NCI-H146 treated with DMSO at 0.1 percent for 48 hours (cell line): Measurements from ENCODE around the gene HDAC9.

Experiments
- DNase-seq: peaks from one replicate; lab custom pipeline; 2025; ENCODE audit not compliant: unreplicated experiment; lab: John Stamatoyannopoulos, UW

The HDAC9 gene

GRCh38 chr7:18653381-18654155 is 158.0 kb downstream of the HDAC9 start:
- no peak for DNase-seq

- no peak for DNase-seq
Observed at GRCh38 chr7:18654709-18655108, 159.2 kb downstream of the HDAC9 start.

GRCh38 chr7:18655506-18655905 is 160.0 kb downstream of the HDAC9 start:
- DNase-seq: no peak

GRCh38 chr7:18655912-18656311 is 160.4 kb downstream of the HDAC9 start:
- DNase-seq: no peak

GRCh38 chr7:18656362-18656761 is 160.8 kb downstream of the HDAC9 start:
- DNase-seq: no peak

GRCh38 chr7:18659746-18660145 is 164.2 kb downstream of the HDAC9 start:
- DNase-seq: no peak

GRCh38 chr7:18663321-18663720 is 167.8 kb downstream of the HDAC9 start:
- DNase-seq: no peak

- peak; percentile 25 for DNase-seq
Observed at GRCh38 chr7:18666107-18666728, 170.7 kb downstream of the HDAC9 start.

- DNase-seq: no peak
Observed at GRCh38 chr7:18667466-18667865, 171.9 kb downstream of the HDAC9 start.

- no peak for DNase-seq
Observed at GRCh38 chr7:18671176-18671575, 175.6 kb downstream of the HDAC9 start.

GRCh38 chr7:18675579-18675978 is 180.0 kb downstream of the HDAC9 start:
- no peak for DNase-seq

GRCh38 chr7:18679261-18679660 is 183.7 kb downstream of the HDAC9 start:
- DNase-seq: no peak

GRCh38 chr7:18680576-18680975 is 185.0 kb downstream of the HDAC9 start:
- DNase-seq: no peak

GRCh38 chr7:18684916-18685315 is 189.4 kb downstream of the HDAC9 start:
- no peak for DNase-seq

GRCh38 chr7:18685971-18686370 is 190.4 kb downstream of the HDAC9 start:
- DNase-seq: no peak

GRCh38 chr7:18689551-18689950 is 194.0 kb downstream of the HDAC9 start:
- DNase-seq: no peak

GRCh38 chr7:18693406-18693805 is 197.9 kb downstream of the HDAC9 start:
- no peak for DNase-seq

GRCh38 chr7:18693816-18694215 is 198.3 kb downstream of the HDAC9 start:
- DNase-seq: no peak

- DNase-seq: no peak
Observed at GRCh38 chr7:18694484-18694883, 198.9 kb downstream of the HDAC9 start.

GRCh38 chr7:18694911-18695310 is 199.4 kb downstream of the HDAC9 start:
- DNase-seq: no peak

- no peak for DNase-seq
Observed at GRCh38 chr7:18698258-18698734, 202.7 kb downstream of the HDAC9 start.

GRCh38 chr7:18700147-18700546 is 204.6 kb downstream of the HDAC9 start:
- no peak for DNase-seq
